OCI-LY1 (cell line): Measurements from ENCODE around the gene TWSG1.
"Not testable (repeated sequence)": the region's sequence is repeated elsewhere in the genome, so short reads cannot be mapped to it uniquely, and the experiment has no call there.

ENCODE experiments used
- H2AFZ ChIP-seq: fragments of 200-600 bp; sonication (generic), shearing (Covaris generic); 2 replicates; pipeline ENCODE4 v1.6.0; 2014; ENCODE audit warnings: antibody characterized with exemption, mild to moderate bottlenecking, low read length
- H3F3A ChIP-seq: fragments of 200-600 bp; sonication (generic), shearing (Covaris generic); 2 replicates; pipeline ENCODE4 v1.6.0; 2014; ENCODE audit warnings: mild to moderate bottlenecking, antibody characterized with exemption, low read length, moderate library complexity; ENCODE audit not compliant: insufficient read depth
- H3K27ac ChIP-seq: fragments of 200-600 bp; sonication (generic); 2 replicates; pipeline ENCODE4 v1.5.1; 2014; ENCODE audit warnings: low read length, mixed run types, mild to moderate bottlenecking, low read depth; ENCODE audit not compliant: poor library complexity, severe bottlenecking
- H3K27me3 ChIP-seq: fragments of 200-600 bp; sonication (generic); 2 replicates; pipeline ENCODE4 v1.6.0; 2014; ENCODE audit warnings: antibody characterized with exemption, mild to moderate bottlenecking, low read length, moderate library complexity; ENCODE audit not compliant: insufficient read depth
- H3K36me3 ChIP-seq: fragments of 200-600 bp; sonication (generic); 2 replicates; pipeline ENCODE4 v1.6.1; 2014; ENCODE audit warnings: mild to moderate bottlenecking, antibody characterized with exemption, low read length, moderate library complexity, mixed read lengths; ENCODE audit not compliant: insufficient read depth
- H3K4me1 ChIP-seq: fragments of 200-600 bp; sonication (generic); 2 replicates; pipeline ENCODE4 v1.5.1; 2014; ENCODE audit warnings: mild to moderate bottlenecking, low read length, moderate library complexity; ENCODE audit not compliant: insufficient read depth, severe bottlenecking
- H3K4me2 ChIP-seq: fragments of 200-600 bp; sonication (generic), shearing (Covaris generic); 2 replicates; pipeline ENCODE4 v1.6.1; 2014; ENCODE audit warnings: low read length
- H3K4me3 ChIP-seq: fragments of 200-600 bp; sonication (generic); 2 replicates; pipeline ENCODE4 v1.5.1; 2014; ENCODE audit warnings: low read length, low read depth, mild to moderate bottlenecking, mixed read lengths; ENCODE audit not compliant: poor library complexity, severe bottlenecking
- H3K79me2 ChIP-seq: fragments of 200-600 bp; shearing (Covaris generic); 2 replicates; pipeline ENCODE4 v1.6.1; 2016; ENCODE audit warnings: mixed run types, low read length, mixed read lengths; ENCODE audit not compliant: insufficient read depth
- H3K9ac ChIP-seq: fragments of 200-600 bp; sonication (generic), shearing (Covaris generic); 2 replicates; pipeline ENCODE4 v1.6.1; 2014; ENCODE audit warnings: mild to moderate bottlenecking, low read length, mixed read lengths
- H3K9me2 ChIP-seq: fragments of 200-600 bp; sonication (generic), shearing (Covaris generic); 2 replicates; pipeline ENCODE4 v1.6.1; 2014; ENCODE audit warnings: low read depth, mild to moderate bottlenecking, low read length, mixed read lengths
- H3K9me3 ChIP-seq: fragments of 200-600 bp; shearing (Covaris generic); 2 replicates; pipeline ENCODE4 v1.6.1; 2014; ENCODE audit warnings: low read length, mixed read lengths
- H4K20me1 ChIP-seq: fragments of 200-600 bp; sonication (generic), shearing (Covaris generic); 2 replicates; pipeline ENCODE4 v1.6.0; 2016; ENCODE audit warnings: mild to moderate bottlenecking, low read length; ENCODE audit not compliant: insufficient read depth
- EZH2 ChIP-seq: fragments of 200-600 bp; sonication (generic), shearing (Covaris generic); IDR thresholded peaks from 2 replicates; pipeline ENCODE4 v1.8.0; 2017; ENCODE audit warnings: borderline replicate concordance, mixed run types, mild to moderate bottlenecking, antibody characterized with exemption, low read length, moderate library complexity, mixed read lengths
- TF ChIP-seq, protein P1 (sequence below): fragments of 200-600 bp; sonication (generic), shearing (Covaris generic); IDR thresholded peaks from 2 replicates; pipeline ENCODE4 v1.5.1; 2017; ENCODE audit warnings: mild to moderate bottlenecking, antibody characterized with exemption, low read length, moderate library complexity, mixed read lengths

TWSG1 gene

DNA sequence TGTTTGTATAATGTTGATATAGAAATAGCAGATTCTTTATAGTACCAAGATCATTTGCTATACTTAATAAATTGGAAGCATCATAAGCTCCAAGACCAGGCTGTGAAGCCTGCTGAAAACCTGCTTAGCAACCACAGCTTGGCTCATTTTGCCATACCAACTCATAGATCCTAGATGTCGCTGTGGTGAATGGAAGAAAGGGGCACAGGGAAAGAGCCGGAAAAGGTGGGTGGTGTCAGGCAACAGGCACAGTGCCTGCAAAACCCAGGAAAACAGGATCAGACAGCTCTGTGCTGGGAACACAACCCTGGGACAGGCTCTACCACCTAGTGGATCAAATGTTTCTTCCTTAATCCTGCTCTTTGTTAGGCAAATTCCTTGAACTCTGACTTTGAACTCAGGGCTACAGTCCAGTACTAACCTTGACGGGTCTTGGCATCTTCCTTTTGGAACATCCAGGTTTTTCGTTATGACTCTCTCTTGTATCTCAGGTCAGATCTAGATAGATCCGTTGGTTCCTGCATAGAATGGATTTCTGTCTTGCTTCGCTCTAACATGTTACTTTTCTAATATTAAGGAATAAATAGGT is 31.6 kb downstream of the TWSG1 start:
- Histone ChIP-seq H3K36me3 (no peaks in the 10 kb centered on the region), H3K9me2 (no peaks in the 10 kb centered on the region), H3K4me2 (no peak overlapping the region), H3K4me3 (no peak overlapping the region), H3K9ac (no peak overlapping the region), H3K27me3 (no peaks in the 10 kb centered on the region), H4K20me1 (no peaks in the 10 kb centered on the region), H3K79me2 (no peaks in the 10 kb centered on the region), H3K9me3 (no peaks in the 10 kb centered on the region), H3K4me1 (no peaks in the 10 kb centered on the region), H3F3A (no peaks in the 10 kb centered on the region), H3K27ac (no peak overlapping the region), H2AFZ (no peak overlapping the region)
- no peak for TF ChIP-seq EZH2
- TF ChIP-seq, protein P1, sequence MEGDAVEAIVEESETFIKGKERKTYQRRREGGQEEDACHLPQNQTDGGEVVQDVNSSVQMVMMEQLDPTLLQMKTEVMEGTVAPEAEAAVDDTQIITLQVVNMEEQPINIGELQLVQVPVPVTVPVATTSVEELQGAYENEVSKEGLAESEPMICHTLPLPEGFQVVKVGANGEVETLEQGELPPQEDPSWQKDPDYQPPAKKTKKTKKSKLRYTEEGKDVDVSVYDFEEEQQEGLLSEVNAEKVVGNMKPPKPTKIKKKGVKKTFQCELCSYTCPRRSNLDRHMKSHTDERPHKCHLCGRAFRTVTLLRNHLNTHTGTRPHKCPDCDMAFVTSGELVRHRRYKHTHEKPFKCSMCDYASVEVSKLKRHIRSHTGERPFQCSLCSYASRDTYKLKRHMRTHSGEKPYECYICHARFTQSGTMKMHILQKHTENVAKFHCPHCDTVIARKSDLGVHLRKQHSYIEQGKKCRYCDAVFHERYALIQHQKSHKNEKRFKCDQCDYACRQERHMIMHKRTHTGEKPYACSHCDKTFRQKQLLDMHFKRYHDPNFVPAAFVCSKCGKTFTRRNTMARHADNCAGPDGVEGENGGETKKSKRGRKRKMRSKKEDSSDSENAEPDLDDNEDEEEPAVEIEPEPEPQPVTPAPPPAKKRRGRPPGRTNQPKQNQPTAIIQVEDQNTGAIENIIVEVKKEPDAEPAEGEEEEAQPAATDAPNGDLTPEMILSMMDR = no peak

DNA sequence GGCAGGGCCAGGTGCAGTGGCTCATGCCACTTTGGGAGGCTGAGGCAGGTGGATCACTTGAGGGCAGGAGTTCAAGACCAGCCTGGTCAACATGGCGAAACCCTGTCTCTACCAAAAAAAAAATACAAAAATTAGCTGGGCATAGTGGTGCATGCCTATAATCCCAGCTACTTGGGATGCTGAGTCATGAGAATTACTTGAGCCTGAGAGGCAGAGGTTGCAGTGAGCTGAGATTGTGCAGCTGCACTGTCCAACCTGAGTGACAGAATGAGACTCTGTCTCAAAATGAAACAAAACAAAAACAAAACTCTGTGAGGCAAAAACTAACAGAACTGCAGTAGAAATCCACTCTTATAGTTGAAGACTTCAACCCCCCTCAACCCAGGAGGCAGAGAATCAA is 38.7 kb downstream of the TWSG1 start:
- not testable (repeated sequence) for H3K27me3 ChIP-seq, H3K4me2 ChIP-seq, H2AFZ ChIP-seq, H3K27ac ChIP-seq, H3K36me3 ChIP-seq, H3K9ac ChIP-seq, H3K9me3 ChIP-seq, H3K4me1 ChIP-seq, H3F3A ChIP-seq, H3K79me2 ChIP-seq, H3K4me3 ChIP-seq, H4K20me1 ChIP-seq, H3K9me2 ChIP-seq

DNA sequence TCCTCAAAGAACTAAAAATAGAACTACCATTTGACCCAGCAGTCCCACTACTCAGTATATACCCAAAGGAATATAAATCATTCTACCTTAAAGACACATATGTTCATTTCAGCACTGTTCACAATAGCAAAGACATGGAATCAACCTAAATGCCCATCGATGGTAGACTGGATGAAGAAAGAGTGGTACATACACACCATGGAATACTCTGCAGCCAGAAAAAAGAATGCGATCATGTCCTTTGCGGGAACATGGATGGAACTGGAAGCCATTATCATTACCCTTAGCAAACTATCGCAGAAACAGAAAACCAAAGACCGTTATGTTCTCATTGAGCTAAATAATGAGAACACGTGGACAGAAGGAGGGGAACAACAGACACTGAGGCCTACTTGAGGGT is 44.5 kb downstream of the TWSG1 start:
- no peaks in the 10 kb centered on the region for H3K9me2 ChIP-seq
- no peak overlapping the region for H3K9ac ChIP-seq
- TF ChIP-seq EZH2 = no peak
- TF ChIP-seq, protein P1 = no peak
- no peak overlapping the region for H3K4me2 ChIP-seq
- H2AFZ ChIP-seq = no peak overlapping the region
- H3K79me2 ChIP-seq = no peaks in the 10 kb centered on the region
- H3K4me1 ChIP-seq = no peaks in the 10 kb centered on the region
- no peaks in the 10 kb centered on the region for H3F3A ChIP-seq
- H3K27me3 ChIP-seq = no peaks in the 10 kb centered on the region
- H4K20me1 ChIP-seq = no peaks in the 10 kb centered on the region
- no peaks in the 10 kb centered on the region for H3K36me3 ChIP-seq
- H3K4me3 ChIP-seq = no peak overlapping the region
- H3K9me3 ChIP-seq = no peaks in the 10 kb centered on the region
- no peak overlapping the region for H3K27ac ChIP-seq

DNA sequence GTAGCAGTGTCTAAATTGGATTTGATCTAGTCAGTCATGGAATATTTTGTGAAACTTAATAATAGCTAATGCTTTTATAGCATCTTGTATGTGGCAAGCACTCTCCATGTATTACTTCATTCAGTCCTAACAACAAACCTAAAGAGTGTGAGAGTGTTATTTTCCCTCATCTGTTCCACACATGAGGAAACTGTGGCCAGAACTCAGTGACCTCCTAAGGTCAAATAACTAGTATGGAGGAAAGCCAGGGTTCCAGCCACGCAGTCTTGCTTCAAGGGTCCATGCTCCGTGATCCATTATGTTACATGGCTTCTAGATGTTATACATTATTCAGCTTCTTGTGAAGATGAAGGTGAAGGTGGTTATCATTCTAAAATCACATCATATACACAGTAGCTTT is 45.5 kb downstream of the TWSG1 start:
- Histone ChIP-seq H3K27ac (no peak overlapping the region), H3K4me2 (no peak overlapping the region), H3K4me1 (no peaks in the 10 kb centered on the region), H3K9ac (no peak overlapping the region), H3F3A (no peaks in the 10 kb centered on the region), H2AFZ (no peak overlapping the region), H4K20me1 (no peaks in the 10 kb centered on the region), H3K9me3 (no peaks in the 10 kb centered on the region), H3K27me3 (no peaks in the 10 kb centered on the region), H3K9me2 (no peaks in the 10 kb centered on the region), H3K36me3 (no peaks in the 10 kb centered on the region), H3K79me2 (no peaks in the 10 kb centered on the region), H3K4me3 (no peak overlapping the region)
- TF ChIP-seq, protein P1 = no peak
- TF ChIP-seq EZH2 = no peak
